ENCODE measurements around the gene TBX3. TPM values are rescaled to one million over a fixed set of nuclear protein-coding genes. Genes with fewer than 3 reads are reported as not detected.
"Not testable (repeated sequence)": the region's sequence is repeated elsewhere in the genome, so short reads cannot be mapped to it uniquely, and the experiment has no call there.

The TBX3 gene
- 27.2 TPM for total RNA-seq
- long read RNA-seq, full-length matches to known transcripts = 5 of 55 reads
- long read RNA-seq, partial matches to known transcripts = 49 of 55 reads
- long read RNA-seq, other reads (novel, unspliced or antisense) = 1 of 55 reads

DNA sequence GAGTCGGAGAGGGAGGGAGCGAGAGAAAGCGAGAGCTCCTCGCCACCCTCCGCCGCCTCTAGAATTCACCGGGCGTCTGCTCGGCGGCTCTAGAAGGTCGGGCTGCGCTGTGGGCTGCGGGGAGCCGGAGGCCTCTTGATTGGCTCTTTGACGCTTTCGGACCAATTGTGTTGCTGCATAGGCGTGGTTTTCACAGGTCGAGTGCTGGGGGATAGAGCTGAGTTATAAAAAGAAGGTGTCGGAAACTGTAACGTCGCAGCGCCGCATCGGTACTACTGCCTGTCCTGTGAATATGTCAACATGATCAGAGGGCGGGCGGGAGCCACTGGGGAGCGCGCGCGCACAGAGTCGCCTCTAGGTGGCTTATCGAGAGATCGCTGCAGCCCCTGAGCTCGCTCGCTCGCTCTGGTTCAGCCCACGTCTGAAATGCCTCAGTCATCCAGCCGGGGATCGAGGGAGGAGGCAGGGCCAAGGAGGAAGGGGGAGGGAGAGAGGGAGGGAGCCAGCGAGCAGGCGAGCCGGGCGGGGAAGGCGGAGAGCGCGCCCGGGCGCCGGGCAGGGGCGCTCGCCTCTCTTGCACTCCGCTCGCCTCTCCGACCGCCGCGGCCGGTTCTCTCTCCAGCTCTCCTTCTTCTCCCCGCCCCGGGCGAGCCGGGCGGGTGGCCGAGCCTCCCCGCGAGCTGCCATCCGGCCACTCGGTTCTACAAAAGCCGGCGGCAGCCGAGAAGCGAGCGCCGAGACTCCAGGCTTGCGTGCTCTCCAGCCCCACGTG is at the start of gene TBX3:
TSS of gene TBX3 (minus strand) at position 78 of the 772 bp plus-strand sequence. CDS start 975 bp downstream, outside the sequence.
- Histone ChIP-seq H3K4me3 (peak within 1 kb of the TSS; percentile 78), H3K36me3 (peaks cover 11% of the 10 kb centered on the region), H3K9me3 (replicated peaks) (no peaks in the 10 kb centered on the region), H3K27me3 (ENCODE audit: low read depth) (peaks cover 45% of the 10 kb centered on the region), H3K4me1 (peaks cover 60% of the 10 kb centered on the region), H3K27ac (replicated peaks) (peak within 1 kb of the TSS; percentile 96)
- TF ChIP-seq, protein P1, sequence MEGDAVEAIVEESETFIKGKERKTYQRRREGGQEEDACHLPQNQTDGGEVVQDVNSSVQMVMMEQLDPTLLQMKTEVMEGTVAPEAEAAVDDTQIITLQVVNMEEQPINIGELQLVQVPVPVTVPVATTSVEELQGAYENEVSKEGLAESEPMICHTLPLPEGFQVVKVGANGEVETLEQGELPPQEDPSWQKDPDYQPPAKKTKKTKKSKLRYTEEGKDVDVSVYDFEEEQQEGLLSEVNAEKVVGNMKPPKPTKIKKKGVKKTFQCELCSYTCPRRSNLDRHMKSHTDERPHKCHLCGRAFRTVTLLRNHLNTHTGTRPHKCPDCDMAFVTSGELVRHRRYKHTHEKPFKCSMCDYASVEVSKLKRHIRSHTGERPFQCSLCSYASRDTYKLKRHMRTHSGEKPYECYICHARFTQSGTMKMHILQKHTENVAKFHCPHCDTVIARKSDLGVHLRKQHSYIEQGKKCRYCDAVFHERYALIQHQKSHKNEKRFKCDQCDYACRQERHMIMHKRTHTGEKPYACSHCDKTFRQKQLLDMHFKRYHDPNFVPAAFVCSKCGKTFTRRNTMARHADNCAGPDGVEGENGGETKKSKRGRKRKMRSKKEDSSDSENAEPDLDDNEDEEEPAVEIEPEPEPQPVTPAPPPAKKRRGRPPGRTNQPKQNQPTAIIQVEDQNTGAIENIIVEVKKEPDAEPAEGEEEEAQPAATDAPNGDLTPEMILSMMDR (IDR thresholded peaks at IDR 0.05; ENCODE audit: borderline replicate concordance) = peak; percentile 71
- peak; percentile 93 for DNase-seq
- intact Hi-C loops (cut with micrococcal nuclease) = no loop called here

DNA sequence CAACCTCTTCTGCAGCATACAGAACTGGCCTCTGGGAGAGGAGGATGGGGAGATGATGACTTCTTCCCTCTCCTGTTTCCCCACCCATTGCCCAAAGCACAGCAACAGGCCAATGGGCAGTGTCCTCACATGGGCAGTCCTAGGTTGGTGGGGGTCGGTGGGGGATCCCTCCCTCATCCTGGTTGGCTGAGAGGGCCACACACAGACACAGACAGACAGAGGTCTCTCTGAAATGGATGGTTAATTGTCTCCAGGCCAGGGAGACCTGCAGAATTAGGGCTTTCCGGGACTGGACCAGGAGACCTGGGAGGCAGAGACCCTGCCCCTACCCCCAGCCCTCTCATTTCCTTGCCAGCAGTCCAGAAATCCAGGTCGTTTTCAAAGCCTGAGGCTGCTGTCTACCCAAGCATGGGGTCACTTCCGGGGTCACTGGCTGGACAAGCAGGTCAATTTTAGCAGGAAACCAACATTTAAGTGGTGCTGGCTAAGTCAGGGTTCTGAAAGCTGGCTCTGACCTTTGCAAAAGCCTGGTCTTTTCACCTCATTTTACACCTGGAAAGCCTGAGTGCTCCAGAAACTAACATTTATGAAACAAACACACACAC is 48.6 kb upstream of the TBX3 start:
- H3K27ac ChIP-seq (replicated peaks) = no peak overlapping the region
- intact Hi-C loops (cut with micrococcal nuclease) = no loop called here
- TF ChIP-seq, protein P1 (IDR thresholded peaks at IDR 0.05; ENCODE audit: borderline replicate concordance) = no peak
- no peaks in the 10 kb centered on the region for H3K9me3 ChIP-seq (replicated peaks)
- H3K36me3 ChIP-seq = no peaks in the 10 kb centered on the region
- DNase-seq = no peak
- H3K4me3 ChIP-seq = no peak overlapping the region
- H3K4me1 ChIP-seq = peaks cover 8% of the 10 kb centered on the region
- peaks cover 55% of the 10 kb centered on the region for H3K27me3 ChIP-seq (ENCODE audit: low read depth)

DNA sequence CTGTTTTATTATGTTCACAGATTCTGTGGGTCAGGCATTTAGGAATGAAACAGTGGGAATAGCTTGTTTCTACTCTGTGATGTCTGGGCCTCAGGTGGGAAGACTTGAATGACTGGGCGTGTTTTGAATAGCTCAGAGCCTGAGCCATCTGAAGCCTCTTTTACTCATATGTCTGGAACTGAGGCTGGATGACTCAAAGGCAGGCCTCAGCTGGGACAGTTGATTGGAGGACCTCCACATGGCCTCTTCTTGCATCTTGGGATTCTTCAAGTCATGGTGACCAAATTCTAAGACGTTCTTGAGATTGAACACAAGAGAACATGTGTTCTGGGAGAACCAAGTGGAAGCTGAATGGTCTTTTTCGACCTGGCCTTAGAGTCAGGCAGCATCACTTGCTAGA is 45.8 kb upstream of the TBX3 start:
- H3K27me3 ChIP-seq (ENCODE audit: low read depth) = peaks cover 27% of the 10 kb centered on the region
- H3K4me1 ChIP-seq = peaks cover 9% of the 10 kb centered on the region
- H3K9me3 ChIP-seq (replicated peaks) = no peaks in the 10 kb centered on the region
- H3K4me3 ChIP-seq = no peak overlapping the region
- DNase-seq = no peak
- TF ChIP-seq, protein P1 (IDR thresholded peaks at IDR 0.05; ENCODE audit: borderline replicate concordance) = no peak
- no peaks in the 10 kb centered on the region for H3K36me3 ChIP-seq
- intact Hi-C loops (cut with micrococcal nuclease) = no loop called here
- no peak overlapping the region for H3K27ac ChIP-seq (replicated peaks)

DNA sequence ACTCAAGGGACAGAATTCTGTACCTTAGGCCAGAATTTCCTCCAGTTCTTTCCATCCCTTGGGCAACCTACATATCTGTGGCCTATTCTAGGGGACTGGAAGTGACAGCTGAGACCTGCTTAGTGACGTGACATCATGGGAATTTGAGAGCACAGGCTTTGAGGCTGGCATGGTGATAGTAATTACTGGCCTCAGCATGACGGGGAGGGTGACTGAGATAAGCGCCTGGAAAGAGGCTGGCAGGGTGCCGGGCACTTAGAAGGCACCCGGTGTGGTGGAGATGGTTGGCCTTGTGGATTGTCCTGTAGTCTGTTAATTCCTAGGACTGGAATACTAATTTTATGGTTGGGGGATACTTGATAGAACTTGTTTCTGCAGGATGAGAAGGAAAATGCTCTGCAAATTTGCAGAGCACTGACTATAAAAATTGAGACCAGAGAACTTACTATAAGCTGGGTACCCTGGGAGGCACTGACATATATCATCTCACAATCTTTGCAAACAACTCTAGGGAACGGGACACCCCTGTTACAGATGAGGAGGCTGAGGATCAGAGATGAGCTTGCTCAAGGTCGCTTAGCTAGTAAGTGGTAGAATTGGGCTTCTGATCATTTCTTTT is 42.2 kb upstream of the TBX3 start:
- H3K9me3 ChIP-seq (replicated peaks) = no peaks in the 10 kb centered on the region
- TF ChIP-seq, protein P1 (IDR thresholded peaks at IDR 0.05; ENCODE audit: borderline replicate concordance) = no peak
- H3K4me3 ChIP-seq = no peak overlapping the region
- H3K4me1 ChIP-seq = peaks cover 9% of the 10 kb centered on the region
- DNase-seq = peak; percentile 79
- H3K36me3 ChIP-seq = no peaks in the 10 kb centered on the region
- H3K27me3 ChIP-seq (ENCODE audit: low read depth) = no peaks in the 10 kb centered on the region
- H3K27ac ChIP-seq (replicated peaks) = peak overlapping the region; percentile 66
- intact Hi-C loops (cut with micrococcal nuclease) = no loop called here

DNA sequence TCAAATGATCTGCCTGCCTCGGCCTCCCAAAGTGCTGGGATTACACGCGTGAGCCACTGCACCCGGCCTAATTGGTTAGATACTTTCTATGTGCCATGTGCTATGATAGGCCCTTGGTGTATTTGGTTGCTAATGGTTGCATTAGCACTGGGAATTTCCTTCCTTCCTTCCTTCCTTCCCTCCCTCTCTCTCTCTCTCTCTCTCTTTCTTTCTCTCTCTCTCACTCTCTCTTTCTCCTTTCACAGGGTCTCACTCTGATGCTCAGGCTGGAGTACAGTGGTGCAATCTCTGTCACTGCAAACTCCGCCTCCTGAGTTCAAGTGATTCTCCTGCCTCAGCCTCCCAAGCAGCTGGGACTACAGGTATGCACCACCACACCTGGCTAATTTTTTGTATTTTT is 38.2 kb upstream of the TBX3 start:
- H3K27ac ChIP-seq (replicated peaks); DNase-seq; H3K9me3 ChIP-seq (replicated peaks); H3K4me1 ChIP-seq; H3K36me3 ChIP-seq; H3K4me3 ChIP-seq; intact Hi-C loops (cut with micrococcal nuclease); H3K27me3 ChIP-seq (ENCODE audit: low read depth): not testable (repeated sequence)

Data from left ventricle myocardium inferior (tissue), 1 donor.